Transverse colon (tissue), 4 donors: ENCODE measurements around the gene CRAT. TPM values are rescaled to one million over a fixed set of nuclear protein-coding genes. Genes with fewer than 3 reads are reported as not detected.

Source experiments
- DNase-seq: peaks from one replicate; pipeline ENCODE4 v3.0.0-alpha.2; 2019
- H3K27ac ChIP-seq, 4 donors: fragments of 200-600 bp; sonication (generic); 2 replicates each; pipeline ENCODE4 v1.5.1; 2016 to 2018; ENCODE audit warnings: inconsistent platforms in 4 of 4
- H3K27me3 ChIP-seq: fragments of 200-600 bp; sonication (generic); 2 replicates; pipeline ENCODE4 v1.5.1; 2017; ENCODE audit warnings: inconsistent platforms
- H3K36me3 ChIP-seq, 4 donors: fragments of 200-600 bp; sonication (generic); 2 replicates each; pipeline ENCODE4 v1.5.1; 2017 to 2019; ENCODE audit warnings: inconsistent platforms in 4 of 4
- H3K4me1 ChIP-seq, 4 donors: fragments of 200-600 bp; sonication (generic); 2 replicates each; pipeline ENCODE4 v1.5.1; 2017 to 2020; ENCODE audit warnings: inconsistent platforms in 4 of 4
- H3K4me3 ChIP-seq, 4 donors: fragments of 200-600 bp; sonication (generic); 1 replicate in 1 of 4; 2 replicates in 3 of 4; pipeline versions ENCODE4 v1.5.1 to v1.6.1; 2017 to 2019; ENCODE audit warnings: inconsistent platforms in 4 of 4
- H3K9me3 ChIP-seq, 2 donors: fragments of 200-600 bp; sonication (generic); 2 replicates each; pipeline ENCODE4 v1.5.1; 2017 to 2019; ENCODE audit warnings: inconsistent platforms in 2 of 2
- EP300 ChIP-seq: sonication (generic); formaldehyde crosslinking; IDR thresholded peaks from one replicate; pipeline ENCODE4 v1.6.1; 2017; ENCODE audit warnings: antibody characterized with exemption, low read depth
- POLR2A ChIP-seq: fragments of 450-650 bp; IDR thresholded peaks from one replicate; pipeline ENCODE4 v1.6.1; 2016; ENCODE audit warnings: antibody characterized with exemption, mild to moderate bottlenecking, moderate library complexity
- POLR2AphosphoS5 ChIP-seq, 3 donors: sonication (generic); formaldehyde crosslinking; IDR thresholded peaks; one replicate each; pipeline ENCODE4 v1.6.1; 2016; ENCODE audit warnings: antibody characterized with exemption in 3 of 3
- WGBS, 2 donors: methylation state at CpG; one replicate each; pipeline ENCODE4 v1.1.5; 2018; ENCODE audit warnings: low coverage in 1 of 2; 5-methylcytosine and 5-hydroxymethylcytosine counted together
- in situ Hi-C, 4 donors: fragments of 200-750 bp; cut with MboI; loops; one replicate each; pipeline versions ENCODE4 v1.15.0 to v1.15.1; 2017; ENCODE audit warnings: low sequenced_read_pairs in 3 of 4, low pct_ligation_motif_present in 1 of 4, low pct_unique_long_range_greater_than_20kb in 1 of 4
- intact Hi-C: fragments of 100-400 bp; cut with DNase I; formaldehyde crosslinking; loops from one replicate; pipeline ENCODE4 v1.15.1; 2023; ENCODE audit warnings: low total_unique reads
- total RNA-seq, 4 donors: library from RNA; depleted of rRNA; stranded (reverse); fragments of >200 nt; gene quantifications; one replicate each; pipeline ENCODE4 v1.1.0, GENCODE V29; 2016
- TF ChIP-seq, protein P1 (sequence below), 5 experiments: fragments of 200-600 bp in 3 of 5; fragments of 450-650 bp in 2 of 5; sonication (generic) in 3 of 5; IDR thresholded peaks; 1 replicate in 2 of 5; 2 replicates in 3 of 5; pipeline ENCODE4 v1.5.1; 2016 to 2017; ENCODE audit warnings: antibody characterized with exemption in 5 of 5, inconsistent platforms in 3 of 5, mild to moderate bottlenecking in 2 of 5, moderate library complexity in 1 of 5

The CRAT gene
- total RNA-seq, 4 donors from 2014 or later: 124 to 161 (median 136) TPM

DNA sequence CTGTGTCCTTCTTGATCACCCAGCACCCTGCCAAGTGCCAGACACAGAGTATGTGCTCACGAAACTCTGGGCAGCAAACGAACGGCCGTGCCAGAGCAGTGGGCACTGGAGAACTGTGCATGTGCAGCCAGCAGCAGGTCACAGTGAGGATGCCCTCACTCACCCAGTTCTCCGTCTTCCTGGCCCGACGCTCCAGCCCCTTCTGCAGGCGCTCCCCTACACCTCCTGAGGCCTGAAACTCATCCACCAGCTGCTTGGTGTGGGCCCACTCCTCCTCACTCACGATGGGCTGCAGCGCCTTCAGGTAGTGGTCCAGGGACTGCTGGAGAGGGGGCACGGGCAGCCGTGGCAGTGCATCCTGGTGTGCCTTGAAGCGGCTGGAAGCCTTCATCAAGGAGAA is 2.9 kb downstream of the CRAT start:
- in situ Hi-C loops: no loop called here
- TF ChIP-seq, protein P1, sequence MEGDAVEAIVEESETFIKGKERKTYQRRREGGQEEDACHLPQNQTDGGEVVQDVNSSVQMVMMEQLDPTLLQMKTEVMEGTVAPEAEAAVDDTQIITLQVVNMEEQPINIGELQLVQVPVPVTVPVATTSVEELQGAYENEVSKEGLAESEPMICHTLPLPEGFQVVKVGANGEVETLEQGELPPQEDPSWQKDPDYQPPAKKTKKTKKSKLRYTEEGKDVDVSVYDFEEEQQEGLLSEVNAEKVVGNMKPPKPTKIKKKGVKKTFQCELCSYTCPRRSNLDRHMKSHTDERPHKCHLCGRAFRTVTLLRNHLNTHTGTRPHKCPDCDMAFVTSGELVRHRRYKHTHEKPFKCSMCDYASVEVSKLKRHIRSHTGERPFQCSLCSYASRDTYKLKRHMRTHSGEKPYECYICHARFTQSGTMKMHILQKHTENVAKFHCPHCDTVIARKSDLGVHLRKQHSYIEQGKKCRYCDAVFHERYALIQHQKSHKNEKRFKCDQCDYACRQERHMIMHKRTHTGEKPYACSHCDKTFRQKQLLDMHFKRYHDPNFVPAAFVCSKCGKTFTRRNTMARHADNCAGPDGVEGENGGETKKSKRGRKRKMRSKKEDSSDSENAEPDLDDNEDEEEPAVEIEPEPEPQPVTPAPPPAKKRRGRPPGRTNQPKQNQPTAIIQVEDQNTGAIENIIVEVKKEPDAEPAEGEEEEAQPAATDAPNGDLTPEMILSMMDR (IDR thresholded peaks at IDR 0.05): no peak
- TF ChIP-seq POLR2AphosphoS5 (IDR thresholded peaks at IDR 0.05) (no peak), EP300 (no peak), POLR2A (no peak)
- peaks cover 0 to 6% (median 0%) of the 10 kb centered on the region in 4 donors for H3K36me3 ChIP-seq
- DNase-seq: no peak
- intact Hi-C loops: no loop called here
- WGBS, 2 donors: 92% methylated on average over 12 of the region's 13 CpGs; no CpG with 5 or more reads in 1 of the 2 donors
- H3K27me3 ChIP-seq: no peaks in the 10 kb centered on the region
- H3K27ac ChIP-seq: no peak overlapping the region
- H3K4me1 ChIP-seq: peaks cover 18 to 39% (median 30%) of the 10 kb centered on the region in 4 donors
- no peak overlapping the region for H3K4me3 ChIP-seq
- H3K9me3 ChIP-seq: no peaks in the 10 kb centered on the region

DNA sequence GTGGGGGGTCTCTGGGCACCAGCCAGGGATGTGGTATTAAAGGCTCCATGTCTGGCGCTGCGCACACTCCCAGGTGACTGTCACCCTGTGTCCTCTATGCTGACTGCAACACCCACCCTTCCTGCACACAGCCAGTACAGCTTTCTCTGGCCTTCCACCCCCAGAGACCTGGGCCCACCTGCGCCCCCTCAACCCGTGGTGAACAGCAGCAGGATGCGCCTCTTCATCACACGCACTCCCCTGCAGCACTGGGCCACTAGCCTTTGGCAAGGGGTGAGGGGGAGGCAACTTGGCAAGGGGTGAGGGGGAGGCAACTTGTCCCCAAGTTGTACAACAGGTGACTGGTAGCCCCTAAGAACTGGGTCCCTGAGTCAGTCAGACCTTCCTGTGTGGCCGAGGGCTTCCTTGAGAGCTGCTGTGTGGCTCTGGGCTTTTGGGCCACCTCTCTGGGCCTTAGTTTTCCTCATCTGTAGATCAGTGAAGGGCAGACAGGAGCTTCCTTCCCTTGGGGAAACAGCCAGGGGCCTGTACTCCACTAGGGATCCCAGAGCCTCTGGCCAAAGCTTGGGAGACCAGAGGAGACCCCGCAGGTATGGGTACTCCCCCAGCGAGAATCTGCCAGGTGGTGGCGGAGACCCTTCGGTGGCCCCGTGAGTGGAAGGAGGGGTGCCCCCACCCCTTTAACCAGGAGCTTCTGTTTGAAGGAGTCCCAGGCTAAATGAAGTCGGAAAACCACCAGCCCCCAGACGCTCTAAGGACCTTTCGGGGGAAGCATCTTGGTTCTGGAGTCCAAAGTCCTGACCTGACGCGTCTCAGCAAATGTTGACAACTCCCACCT is 4.5 kb downstream of the CRAT start:
- Histone ChIP-seq H3K4me1 (peaks cover 16 to 31% (median 22%) of the 10 kb centered on the region in 4 donors), H3K27me3 (no peaks in the 10 kb centered on the region), H3K27ac (no peak overlapping the region), H3K4me3 (no peak overlapping the region), H3K36me3 (peaks cover 0 to 6% (median 0%) of the 10 kb centered on the region in 4 donors), H3K9me3 (no peaks in the 10 kb centered on the region)
- WGBS, 2 donors: 80 to 86% methylated on average over 1 to 17 of the region's 17 CpGs
- intact Hi-C loops: no loop called here
- in situ Hi-C loops: no loop called here
- no peak for DNase-seq
- TF ChIP-seq POLR2A (no peak), EP300 (no peak), POLR2AphosphoS5 (IDR thresholded peaks at IDR 0.05) (no peak)
- TF ChIP-seq, protein P1 (IDR thresholded peaks at IDR 0.05): no peak

DNA sequence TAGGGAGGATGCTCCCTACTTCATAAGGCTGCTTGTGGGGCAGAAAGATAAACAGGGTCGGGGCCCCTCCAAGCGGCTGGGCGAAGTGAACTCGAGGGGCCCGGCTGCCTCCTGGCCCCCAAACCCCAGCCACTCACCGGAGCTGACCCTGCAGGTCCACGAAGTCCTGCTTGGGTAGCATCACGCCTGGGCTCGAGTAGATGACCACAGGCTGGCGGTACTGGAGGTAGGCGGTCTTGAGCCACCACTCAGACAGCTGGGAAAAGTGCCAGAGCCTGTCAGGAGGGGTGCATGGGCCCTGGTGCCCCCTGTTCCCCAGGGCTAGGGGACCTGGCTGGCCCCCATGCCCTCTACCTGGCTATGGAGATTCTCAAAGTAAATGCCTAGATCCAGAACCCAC is 6.5 kb downstream of the CRAT start:
- peaks cover 0 to 6% (median 0%) of the 10 kb centered on the region in 4 donors for H3K36me3 ChIP-seq
- no peak overlapping the region for H3K27ac ChIP-seq
- in situ Hi-C loops: no loop called here

DNA sequence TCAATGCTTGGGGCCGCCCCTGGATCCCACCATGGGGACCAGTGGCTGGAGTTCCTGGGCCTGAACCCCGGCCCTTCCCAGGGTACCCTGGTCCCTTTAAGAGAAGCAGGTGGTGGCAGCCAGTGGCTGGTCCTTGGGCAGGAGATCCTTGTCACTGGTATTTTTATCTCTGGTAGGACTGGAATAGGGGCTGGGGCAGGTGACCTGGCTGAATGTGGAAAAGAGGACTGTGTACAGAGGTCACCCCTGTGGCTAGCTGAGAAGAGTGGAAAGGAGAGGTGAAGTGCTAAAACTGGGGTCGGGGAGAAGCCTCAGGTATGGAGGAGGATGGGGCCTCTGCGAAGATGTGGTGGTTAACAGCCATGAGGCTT is 7.0 kb downstream of the CRAT start:
- Histone ChIP-seq H3K27me3 (no peaks in the 10 kb centered on the region), H3K4me1 (peaks cover 3 to 14% (median 7%) of the 10 kb centered on the region in 4 donors), H3K36me3 (peaks cover 0 to 6% (median 0%) of the 10 kb centered on the region in 4 donors), H3K4me3 (no peak overlapping the region), H3K9me3 (no peaks in the 10 kb centered on the region), H3K27ac (no peak overlapping the region)
- WGBS, 2 donors: 87 to 100% methylated on average over 2 to 4 of the region's 4 CpGs
- DNase-seq: no peak
- TF ChIP-seq POLR2AphosphoS5 (IDR thresholded peaks at IDR 0.05) (no peak), POLR2A (no peak), EP300 (no peak)
- TF ChIP-seq, protein P1 (IDR thresholded peaks at IDR 0.05): no peak
- intact Hi-C loops: no loop called here
- in situ Hi-C loops: no loop called here

More for the DNA sequence above, 6.5 kb downstream of the CRAT start:
- Histone ChIP-seq H3K4me3 (no peak overlapping the region), H3K4me1 (peaks cover 8 to 19% (median 11%) of the 10 kb centered on the region in 4 donors), H3K9me3 (no peaks in the 10 kb centered on the region), H3K27me3 (no peaks in the 10 kb centered on the region)
- intact Hi-C loops: no loop called here
- DNase-seq: no peak
- TF ChIP-seq, protein P1 (IDR thresholded peaks at IDR 0.05): no peak
- TF ChIP-seq POLR2AphosphoS5 (IDR thresholded peaks at IDR 0.05) (no peak), POLR2A (no peak), EP300 (no peak)
- 70 to 88% methylated on average over 2 to 11 of the region's 11 CpGs for WGBS, 2 donors
